Activated T-cell treated with anti-CD3 and anti-CD28 coated beads, Interleukin-2, amount 50 U/mL, for 4 hours (primary cell): ENCODE measurements around the gene SLC22A23. TPM values are rescaled to one million over a fixed set of nuclear protein-coding genes. Genes with fewer than 3 reads are reported as not detected.
A peak's percentile ranks its signal among the peaks of the same experiment; 100 is the strongest.

Experiments used
- ATAC-seq, 2 donors: fragments of 200-7000 bp; cut with Tn5 transposase; one replicate each; pipeline ENCODE4 v1.10.0; 2021
- DNase-seq: peaks from one replicate; pipeline ENCODE4 v3.0.0-alpha.2; 2020
- H3K27me3 Mint-ChIP-seq: one replicate; pipeline ENCODE4 v1.8.0; 2021; ENCODE audit warnings: low read depth, mixed read lengths
- H3K36me3 Mint-ChIP-seq: one replicate; pipeline ENCODE4 v1.8.0; 2022; ENCODE audit warnings: mixed read lengths; ENCODE audit not compliant: insufficient read depth
- H3K4me1 Mint-ChIP-seq: one replicate; pipeline ENCODE4 v1.8.0; 2021; ENCODE audit warnings: low read depth, mixed read lengths
- H3K4me3 Mint-ChIP-seq: one replicate; pipeline ENCODE4 v1.8.0; 2021; ENCODE audit warnings: mild to moderate bottlenecking, moderate library complexity, mixed read lengths
- H3K9me3 Mint-ChIP-seq: one replicate; pipeline ENCODE4 v1.8.0; 2021; ENCODE audit warnings: mixed read lengths
- total RNA-seq, 3 donors: library from RNA; stranded (reverse); gene quantifications; one replicate each; pipeline ENCODE4 v1.2.1, GENCODE V29; 2021

SLC22A23 gene
- total RNA-seq, 3 donors from 2014 or later, result 0.50 to 1.2 (median 0.54) TPM

- Mint-ChIP-seq H3K4me1 (peaks cover 2% of the 10 kb centered on the region), H3K36me3 (no peaks in the 10 kb centered on the region), H3K4me3 (no peak overlapping the region), H3K9me3 (no peaks in the 10 kb centered on the region), H3K27me3 (peaks cover 2% of the 10 kb centered on the region)
- DNase-seq (no peak), ATAC-seq (no peak)
Measured at GRCh38 chr6:3329393-3330051, 127.3 kb downstream of the SLC22A23 start.

DNA sequence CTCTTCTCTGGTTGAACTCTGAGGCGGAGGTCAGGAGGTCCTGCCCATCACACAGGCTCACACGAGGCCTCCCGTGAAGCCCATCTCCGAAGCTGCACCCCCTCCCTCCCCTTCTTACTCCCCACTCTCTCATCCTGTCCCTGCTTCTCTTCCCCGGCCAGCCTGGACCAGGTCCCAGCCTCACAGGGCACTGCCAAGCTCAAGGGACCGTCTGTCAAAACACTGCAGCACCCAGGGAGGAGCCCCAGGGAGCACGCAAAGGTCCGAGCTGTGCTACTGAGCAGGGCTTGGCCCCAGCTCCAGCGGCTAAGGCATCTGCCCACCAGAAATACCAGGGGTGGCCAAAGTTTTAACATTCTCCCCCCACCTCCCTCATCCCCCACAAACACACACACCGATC is 128.1 kb downstream of the SLC22A23 start:
- ATAC-seq, result no peak
- H3K36me3 Mint-ChIP-seq, result no peaks in the 10 kb centered on the region

GRCh38 chr6:3328145-3328544 is 128.7 kb downstream of the SLC22A23 start:
- no peak overlapping the region for H3K4me3 Mint-ChIP-seq
- peaks cover 4% of the 10 kb centered on the region for H3K4me1 Mint-ChIP-seq
- ATAC-seq, result no peak
- no peaks in the 10 kb centered on the region for H3K9me3 Mint-ChIP-seq
- H3K27me3 Mint-ChIP-seq, result peaks cover 2% of the 10 kb centered on the region
- no peaks in the 10 kb centered on the region for H3K36me3 Mint-ChIP-seq
- DNase-seq, result no peak

More for the DNA sequence above, 128.1 kb downstream of the SLC22A23 start:
- H3K4me1 Mint-ChIP-seq, result peaks cover 4% of the 10 kb centered on the region
- no peak overlapping the region for H3K4me3 Mint-ChIP-seq
- DNase-seq, result no peak
- H3K27me3 Mint-ChIP-seq, result peaks cover 2% of the 10 kb centered on the region
- no peaks in the 10 kb centered on the region for H3K9me3 Mint-ChIP-seq

DNA sequence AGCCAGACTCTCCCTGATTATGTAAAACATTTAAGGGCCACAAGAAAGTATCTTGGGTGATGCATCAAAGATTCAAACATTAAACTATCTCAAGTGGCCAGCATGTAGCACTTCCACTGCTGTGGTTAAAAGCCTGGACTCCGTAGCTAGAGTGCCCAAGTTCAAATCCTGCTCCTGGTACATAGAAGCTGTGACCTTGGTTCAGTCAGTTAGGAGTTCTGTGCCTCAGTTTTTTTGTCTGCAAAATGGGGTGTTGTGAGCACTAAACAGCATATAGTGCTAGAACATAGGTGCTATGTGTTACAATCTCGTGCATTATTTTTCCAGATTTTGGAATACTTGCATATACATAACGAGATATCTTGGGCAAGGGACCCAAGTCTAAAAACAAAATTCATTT is 129.4 kb downstream of the SLC22A23 start:
- Mint-ChIP-seq H3K9me3 (no peaks in the 10 kb centered on the region), H3K4me1 (peaks cover 4% of the 10 kb centered on the region), H3K36me3 (no peaks in the 10 kb centered on the region), H3K27me3 (peaks cover 2% of the 10 kb centered on the region), H3K4me3 (no peak overlapping the region)
- ATAC-seq (no peak), DNase-seq (no peak)

DNA sequence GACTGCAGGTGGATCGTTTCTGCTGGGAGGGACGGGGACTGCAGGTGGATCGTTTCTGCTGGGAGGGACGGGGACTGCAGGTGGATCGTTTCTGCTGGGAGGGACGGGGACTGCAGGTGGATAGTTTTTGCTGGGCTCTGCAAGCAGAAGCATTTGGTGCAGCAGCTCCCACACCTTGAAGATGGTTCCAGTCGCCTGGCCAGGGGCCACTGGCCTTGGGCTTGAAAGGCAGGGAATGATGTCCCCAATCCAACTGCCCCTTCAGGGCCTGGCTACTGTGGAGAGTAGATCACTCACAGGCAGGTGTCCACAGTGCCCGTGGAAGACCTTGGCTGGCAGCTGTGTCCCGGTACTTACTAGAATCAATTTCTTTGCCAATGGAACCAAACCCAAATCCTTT is 129.9 kb downstream of the SLC22A23 start:
- H3K27me3 Mint-ChIP-seq, result peaks cover 2% of the 10 kb centered on the region
- H3K4me3 Mint-ChIP-seq, result no peak overlapping the region
- H3K4me1 Mint-ChIP-seq, result peaks cover 4% of the 10 kb centered on the region
- ATAC-seq (no peak), DNase-seq (no peak)
- H3K9me3 Mint-ChIP-seq, result no peaks in the 10 kb centered on the region
- H3K36me3 Mint-ChIP-seq, result no peaks in the 10 kb centered on the region

GRCh38 chr6:3326184-3326971 is 130.5 kb downstream of the SLC22A23 start:
- DNase-seq (no peak), ATAC-seq (no peak)
- Mint-ChIP-seq H3K9me3 (no peaks in the 10 kb centered on the region), H3K36me3 (peaks cover 3% of the 10 kb centered on the region), H3K27me3 (peaks cover 4% of the 10 kb centered on the region), H3K4me3 (no peak overlapping the region), H3K4me1 (peaks cover 4% of the 10 kb centered on the region)

DNA sequence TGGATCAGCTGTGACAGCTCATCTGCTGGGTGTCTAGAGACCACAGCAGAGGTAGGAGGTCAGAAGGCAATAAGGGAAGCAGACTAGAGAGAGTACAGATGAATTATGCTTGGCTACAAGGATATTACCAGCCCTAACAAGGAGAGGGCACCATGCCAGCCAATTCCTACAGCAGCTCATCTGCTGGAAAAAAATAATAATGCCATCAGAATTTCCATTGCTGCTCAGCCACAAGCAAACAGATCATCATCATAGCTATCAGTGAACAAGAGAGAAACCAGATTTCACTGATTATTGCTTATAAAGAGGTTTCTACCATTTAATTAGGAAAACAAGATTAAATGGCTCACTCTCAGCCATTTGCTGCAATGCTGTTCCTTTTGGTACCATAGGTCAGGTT is 131.6 kb downstream of the SLC22A23 start:
- no peak for DNase-seq
- H3K4me1 Mint-ChIP-seq, result peaks cover 4% of the 10 kb centered on the region
- no peak for ATAC-seq
- peaks cover 3% of the 10 kb centered on the region for H3K36me3 Mint-ChIP-seq
- no peaks in the 10 kb centered on the region for H3K9me3 Mint-ChIP-seq
- no peak overlapping the region for H3K4me3 Mint-ChIP-seq
- H3K27me3 Mint-ChIP-seq, result peaks cover 2% of the 10 kb centered on the region

GRCh38 chr6:3324262-3324942 is 132.4 kb downstream of the SLC22A23 start:
- Mint-ChIP-seq H3K9me3 (no peaks in the 10 kb centered on the region), H3K36me3 (peaks cover 3% of the 10 kb centered on the region), H3K4me1 (peaks cover 4% of the 10 kb centered on the region), H3K27me3 (peaks cover 2% of the 10 kb centered on the region), H3K4me3 (no peak overlapping the region)
- ATAC-seq, result peak; percentile 69 to 71
- no peak for DNase-seq

GRCh38 chr6:3323696-3324261 is 133.1 kb downstream of the SLC22A23 start:
- H3K36me3 Mint-ChIP-seq, result peaks cover 3% of the 10 kb centered on the region
- DNase-seq (no peak), ATAC-seq (no peak)
- no peaks in the 10 kb centered on the region for H3K9me3 Mint-ChIP-seq
- peaks cover 11% of the 10 kb centered on the region for H3K4me1 Mint-ChIP-seq
- no peak overlapping the region for H3K4me3 Mint-ChIP-seq
- H3K27me3 Mint-ChIP-seq, result peaks cover 2% of the 10 kb centered on the region

DNA sequence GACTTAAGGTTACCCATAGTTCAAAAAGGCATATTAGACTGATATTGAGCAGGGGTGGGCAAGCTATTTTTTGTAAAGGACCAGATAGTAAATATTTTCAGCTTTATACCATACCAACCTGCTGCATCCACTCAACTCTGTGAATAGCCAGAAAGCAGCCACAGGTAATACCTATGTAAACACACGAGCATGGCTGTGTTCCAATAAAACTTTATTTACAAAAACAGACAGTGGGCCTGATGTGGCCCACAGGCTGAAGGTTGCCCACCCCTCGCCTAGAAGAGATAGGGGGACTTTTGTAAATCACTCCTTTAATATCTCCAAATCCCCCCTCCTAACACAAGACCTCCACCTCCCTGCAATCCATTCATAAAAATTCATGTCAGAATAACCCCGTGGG is 133.7 kb downstream of the SLC22A23 start:
- Mint-ChIP-seq H3K4me3 (no peak overlapping the region), H3K36me3 (peaks cover 3% of the 10 kb centered on the region), H3K9me3 (no peaks in the 10 kb centered on the region), H3K27me3 (peaks cover 2% of the 10 kb centered on the region), H3K4me1 (peaks cover 17% of the 10 kb centered on the region)
- DNase-seq (no peak), ATAC-seq (no peak)

GRCh38 chr6:3322366-3322890 is 134.4 kb downstream of the SLC22A23 start:
- H3K36me3 Mint-ChIP-seq, result peaks cover 3% of the 10 kb centered on the region
- no peak overlapping the region for H3K4me3 Mint-ChIP-seq
- no peak for DNase-seq
- ATAC-seq, result no peak
- H3K4me1 Mint-ChIP-seq, result peaks cover 24% of the 10 kb centered on the region
- H3K27me3 Mint-ChIP-seq, result peaks cover 4% of the 10 kb centered on the region
- no peaks in the 10 kb centered on the region for H3K9me3 Mint-ChIP-seq

GRCh38 chr6:3321875-3322274 is 135.0 kb downstream of the SLC22A23 start:
- H3K4me1 Mint-ChIP-seq, result peaks cover 26% of the 10 kb centered on the region
- ATAC-seq (no peak), DNase-seq (no peak)
- H3K36me3 Mint-ChIP-seq, result peaks cover 3% of the 10 kb centered on the region
- peaks cover 4% of the 10 kb centered on the region for H3K27me3 Mint-ChIP-seq
- no peaks in the 10 kb centered on the region for H3K9me3 Mint-ChIP-seq
- no peak overlapping the region for H3K4me3 Mint-ChIP-seq

GRCh38 chr6:3321042-3321441 is 135.8 kb downstream of the SLC22A23 start:
- H3K4me3 Mint-ChIP-seq, result no peak overlapping the region
- peaks cover 26% of the 10 kb centered on the region for H3K4me1 Mint-ChIP-seq
- no peaks in the 10 kb centered on the region for H3K9me3 Mint-ChIP-seq
- H3K36me3 Mint-ChIP-seq, result peaks cover 3% of the 10 kb centered on the region
- H3K27me3 Mint-ChIP-seq, result peaks cover 4% of the 10 kb centered on the region
- DNase-seq (no peak), ATAC-seq (no peak)

- no peak overlapping the region for H3K4me3 Mint-ChIP-seq
- ATAC-seq (no peak), DNase-seq (no peak)
- H3K27me3 Mint-ChIP-seq, result peaks cover 4% of the 10 kb centered on the region
- H3K4me1 Mint-ChIP-seq, result peaks cover 26% of the 10 kb centered on the region
- H3K36me3 Mint-ChIP-seq, result peaks cover 3% of the 10 kb centered on the region
- H3K9me3 Mint-ChIP-seq, result no peaks in the 10 kb centered on the region
Measured at GRCh38 chr6:3320238-3320811, 136.5 kb downstream of the SLC22A23 start.
